Measurements from ENCODE around the gene REXO1.

The REXO1 gene

GRCh38 chr19:1868971-1869370 lies 20.7 kb upstream of the REXO1 start:
- Histone ChIP-seq H3K4me3 (no peak overlapping the region), H3K9ac (ENCODE audit: insufficient read length) (no peak overlapping the region), H3K36me3 (ENCODE audit: insufficient read depth, low read length) (peaks cover 4% of the 10 kb centered on the region; the same call in 1 of the 2 replicates), H3K9me3 (ENCODE audit: low read depth, low read length) (no peaks in the 10 kb centered on the region), H3K27ac (peak overlapping the region; percentile 42; the same call in 1 of the 2 replicates)
- no peak for TF ChIP-seq FOXP2 (optimal IDR thresholded peaks at IDR 0.05; ENCODE audit: control extremely low read depth, extremely low read length, insufficient read depth)
- TF ChIP-seq EZH2 (IDR thresholded peaks at IDR 0.05) = no peak
- no peak for TF ChIP-seq POLR2AphosphoS5 (IDR thresholded peaks at IDR 0.05; ENCODE audit: borderline replicate concordance, low read depth, low read length)
- no peak for DNase-seq (ENCODE audit: low read depth, low spot score)

- H3K27ac ChIP-seq = no peak overlapping the region
These were observed 19.1 kb upstream of the REXO1 start for GRCh38 chr19:1867349-1867724.

GRCh38 chr19:1866693-1867348 lies 18.5 kb upstream of the REXO1 start:
- H3K27ac ChIP-seq = no peak overlapping the region
- no peaks in the 10 kb centered on the region; the same call in 1 of the 2 replicates for H3K36me3 ChIP-seq (ENCODE audit: insufficient read depth, low read length)
- no peak for DNase-seq (ENCODE audit: low read depth, low spot score)
- no peak overlapping the region for H3K4me3 ChIP-seq
- H3K9me3 ChIP-seq (ENCODE audit: low read depth, low read length) = no peaks in the 10 kb centered on the region
- no peak overlapping the region for H3K9ac ChIP-seq (ENCODE audit: insufficient read length)
- TF ChIP-seq FOXP2 (optimal IDR thresholded peaks at IDR 0.05; ENCODE audit: control extremely low read depth, extremely low read length, insufficient read depth) = no peak
- TF ChIP-seq EZH2 (IDR thresholded peaks at IDR 0.05) = no peak
- TF ChIP-seq POLR2AphosphoS5 (IDR thresholded peaks at IDR 0.05; ENCODE audit: borderline replicate concordance, low read depth, low read length) = no peak

More at GRCh38 chr19:1867349-1867724, 19.1 kb upstream of the REXO1 start:
- no peak for DNase-seq (ENCODE audit: low read depth, low spot score)
- H3K9me3 ChIP-seq (ENCODE audit: low read depth, low read length) = no peaks in the 10 kb centered on the region
- no peak for TF ChIP-seq EZH2 (IDR thresholded peaks at IDR 0.05)
- H3K9ac ChIP-seq (ENCODE audit: insufficient read length) = no peak overlapping the region
- peaks cover 2% of the 10 kb centered on the region; the same call in 1 of the 2 replicates for H3K36me3 ChIP-seq (ENCODE audit: insufficient read depth, low read length)
- no peak overlapping the region for H3K4me3 ChIP-seq

GRCh38 chr19:1865172-1866010 lies 17.1 kb upstream of the REXO1 start:
- Histone ChIP-seq H3K9ac (ENCODE audit: insufficient read length) (peak overlapping the region; percentile 98), H3K36me3 (ENCODE audit: insufficient read depth, low read length) (no peaks in the 10 kb centered on the region), H3K4me3 (peak overlapping the region; percentile 96), H3K27ac (peak overlapping the region; percentile 96; the same call in 1 of the 2 replicates), H3K9me3 (ENCODE audit: low read depth, low read length) (no peaks in the 10 kb centered on the region)
- DNase-seq (ENCODE audit: low read depth, low spot score) = no peak
- TF ChIP-seq FOXP2 (optimal IDR thresholded peaks at IDR 0.05; ENCODE audit: control extremely low read depth, extremely low read length, insufficient read depth) (no peak), EZH2 (IDR thresholded peaks at IDR 0.05) (no peak), POLR2AphosphoS5 (IDR thresholded peaks at IDR 0.05; ENCODE audit: borderline replicate concordance, low read depth, low read length) (no peak)

- H3K4me3 ChIP-seq = peak overlapping the region; percentile 96
- H3K9me3 ChIP-seq (ENCODE audit: low read depth, low read length) = no peaks in the 10 kb centered on the region
- peak overlapping the region; percentile 96 for H3K27ac ChIP-seq
- TF ChIP-seq FOXP2 (optimal IDR thresholded peaks at IDR 0.05; ENCODE audit: control extremely low read depth, extremely low read length, insufficient read depth) = no peak
- peak; percentile 18; the same call in 1 of the 2 replicates for TF ChIP-seq POLR2AphosphoS5 (IDR thresholded peaks at IDR 0.05; ENCODE audit: borderline replicate concordance, low read depth, low read length)
- TF ChIP-seq EZH2 (IDR thresholded peaks at IDR 0.05) = no peak
- H3K36me3 ChIP-seq (ENCODE audit: insufficient read depth, low read length) = no peaks in the 10 kb centered on the region
- no peak for DNase-seq (ENCODE audit: low read depth, low spot score)
- peak overlapping the region; percentile 98 for H3K9ac ChIP-seq (ENCODE audit: insufficient read length)
These were observed 16.3 kb upstream of the REXO1 start for GRCh38 chr19:1864480-1865171.

- Histone ChIP-seq H3K9ac (ENCODE audit: insufficient read length) (peak overlapping the region; percentile 98), H3K36me3 (ENCODE audit: insufficient read depth, low read length) (no peaks in the 10 kb centered on the region), H3K27ac (peak overlapping the region; percentile 96), H3K4me3 (peak overlapping the region; percentile 96), H3K9me3 (ENCODE audit: low read depth, low read length) (no peaks in the 10 kb centered on the region)
- no peak for DNase-seq (ENCODE audit: low read depth, low spot score)
- TF ChIP-seq POLR2AphosphoS5 (IDR thresholded peaks at IDR 0.05; ENCODE audit: borderline replicate concordance, low read depth, low read length) = peak; percentile 77
- TF ChIP-seq FOXP2 (optimal IDR thresholded peaks at IDR 0.05; ENCODE audit: control extremely low read depth, extremely low read length, insufficient read depth) = no peak
- TF ChIP-seq EZH2 (IDR thresholded peaks at IDR 0.05) = no peak
These were observed 15.6 kb upstream of the REXO1 start for GRCh38 chr19:1863638-1864479.

GRCh38 chr19:1863328-1863637 lies 15.0 kb upstream of the REXO1 start, which contains the start of gene KLF16:
TSS of gene KLF16 (minus strand) at chr19:1863579. CDS start at chr19:1863497, 82 bp downstream.
- peak within 1 kb of the TSS; percentile 96 for H3K27ac ChIP-seq
- peak within 1 kb of the TSS; percentile 96 for H3K4me3 ChIP-seq
- no peak for DNase-seq (ENCODE audit: low read depth, low spot score)
- peak within 1 kb of the TSS; percentile 98 for H3K9ac ChIP-seq (ENCODE audit: insufficient read length)
- no peaks in the 10 kb centered on the region for H3K9me3 ChIP-seq (ENCODE audit: low read depth, low read length)
- no peaks in the 10 kb centered on the region for H3K36me3 ChIP-seq (ENCODE audit: insufficient read depth, low read length)
- TF ChIP-seq FOXP2 (optimal IDR thresholded peaks at IDR 0.05; ENCODE audit: control extremely low read depth, extremely low read length, insufficient read depth) (no peak), EZH2 (IDR thresholded peaks at IDR 0.05) (no peak), POLR2AphosphoS5 (IDR thresholded peaks at IDR 0.05; ENCODE audit: borderline replicate concordance, low read depth, low read length) (no peak)
